GM19372 (cell line): ENCODE data around the gene SLC4A1AP.

ENCODE experiments used
- ATAC-seq: cut with Tn5 transposase; IDR thresholded peaks from one replicate; pipeline ENCODE4 v1.9.1; 2021; ENCODE audit warnings: mild to moderate bottlenecking, low read depth, moderate library complexity; ENCODE audit not compliant: unreplicated experiment

The SLC4A1AP gene

DNA sequence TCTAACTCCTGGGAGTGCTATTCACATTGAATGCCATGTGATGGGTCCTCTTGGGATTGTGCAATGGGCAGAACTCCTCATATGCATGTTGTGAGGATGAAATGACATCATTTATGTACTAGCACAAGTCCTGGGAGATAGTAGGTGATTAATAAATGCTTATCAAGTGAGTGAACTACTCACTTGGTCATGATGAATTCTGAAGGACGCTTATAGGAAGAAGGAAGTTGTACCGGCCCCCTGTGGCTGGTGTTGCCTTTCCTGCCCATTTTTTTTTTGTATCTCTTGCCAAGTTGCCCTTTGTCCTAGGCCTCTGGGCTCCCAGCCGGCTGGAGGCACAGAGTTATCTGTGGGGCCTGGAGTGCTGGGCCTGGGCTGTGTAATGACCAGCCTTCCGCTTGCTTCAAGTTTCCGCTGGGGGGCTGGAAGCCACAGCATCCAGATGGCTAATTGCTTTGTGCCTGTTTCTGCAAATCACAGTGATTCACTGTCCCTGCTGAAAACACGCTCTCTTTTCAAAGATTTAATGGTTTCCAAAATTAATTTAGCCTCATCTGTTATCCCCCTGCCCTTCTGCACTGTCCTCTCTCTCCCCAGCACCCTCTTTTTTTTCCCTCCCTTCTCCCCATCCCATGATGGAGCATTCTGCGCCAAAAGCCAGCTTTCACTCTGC is 74.1 kb downstream of the SLC4A1AP start:
- no peak for ATAC-seq

GRCh38 chr2:27738349-27739057 is 74.8 kb downstream of the SLC4A1AP start:
- ATAC-seq = no peak

- ATAC-seq = no peak
Measured at GRCh38 chr2:27739058-27739373, 75.3 kb downstream of the SLC4A1AP start.

DNA sequence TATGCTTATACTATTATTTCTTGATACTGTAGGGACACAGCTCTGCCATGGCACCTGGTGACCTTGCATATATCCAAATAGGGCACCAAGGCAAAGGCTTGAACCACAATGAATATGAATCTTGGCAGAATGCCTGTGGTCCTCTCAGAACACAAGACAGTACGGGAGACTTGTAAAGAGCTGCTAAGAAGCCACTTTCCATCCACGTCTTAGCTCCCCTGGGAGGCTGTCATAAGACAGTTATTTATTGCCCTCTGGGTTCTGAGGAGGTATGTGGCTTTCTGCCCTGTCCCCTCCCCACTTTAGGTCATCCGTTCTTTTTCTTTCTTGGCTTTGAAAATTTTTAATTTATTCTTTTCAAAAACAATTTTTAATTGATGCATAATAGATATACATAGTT is 78.0 kb downstream of the SLC4A1AP start:
- ATAC-seq = no peak

DNA sequence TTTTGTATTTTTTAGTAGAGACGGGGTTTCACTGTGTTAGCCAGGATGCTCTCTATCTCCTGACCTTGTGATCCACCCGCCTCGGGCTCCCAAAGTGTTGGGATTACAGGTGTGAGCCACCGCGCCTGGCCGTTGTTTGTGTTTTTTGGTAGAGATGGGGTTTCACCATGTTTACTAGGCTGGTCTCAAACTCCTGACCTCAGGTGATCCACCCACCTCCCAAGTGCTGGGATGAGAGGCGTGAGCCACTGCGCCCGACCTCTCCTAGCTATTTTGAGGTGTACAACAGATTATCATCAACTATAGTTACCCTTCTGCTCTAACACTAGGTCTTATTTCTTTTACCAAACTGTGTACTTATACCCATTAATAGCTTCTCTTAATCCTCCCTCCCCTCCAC is 78.9 kb downstream of the SLC4A1AP start:
- no peak for ATAC-seq
